Stimulated activated CD4-positive, alpha-beta T cell treated with anti-CD3 and anti-CD28 coated beads, Interleukin-4, amount 100 ng/mL, for 24 hours (primary cell): ENCODE results near the gene DLG2.

ENCODE experiments used
- DNase-seq: peaks from one replicate; pipeline ENCODE4 v3.0.0-alpha.2; 2020

Gene DLG2

GRCh38 chr11:83725728-83726127, 1901.4 kb downstream of the DLG2 start:
- DNase-seq: no peak

- DNase-seq: no peak
These were observed 1901.9 kb downstream of the DLG2 start for GRCh38 chr11:83725269-83725560.

DNA sequence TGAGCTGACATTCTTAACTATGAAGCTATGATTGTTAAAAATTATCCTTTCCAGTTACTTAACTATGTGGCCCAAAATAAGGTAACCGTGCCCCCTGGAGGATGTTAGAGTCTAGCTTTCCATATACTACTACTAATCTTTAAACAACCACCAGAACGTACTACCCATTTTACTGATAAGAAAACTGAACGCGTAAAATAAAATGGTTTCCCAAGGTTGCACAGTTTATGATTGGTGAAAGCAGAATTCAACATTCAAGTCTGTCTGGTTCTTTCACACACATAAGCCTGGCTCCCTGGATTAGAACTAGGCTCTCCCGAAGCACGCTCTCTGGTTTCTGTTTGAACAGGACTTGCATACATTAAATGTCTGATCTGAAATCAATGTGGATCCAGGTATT, 1903.1 kb downstream of the DLG2 start:
- no peak for DNase-seq

DNA sequence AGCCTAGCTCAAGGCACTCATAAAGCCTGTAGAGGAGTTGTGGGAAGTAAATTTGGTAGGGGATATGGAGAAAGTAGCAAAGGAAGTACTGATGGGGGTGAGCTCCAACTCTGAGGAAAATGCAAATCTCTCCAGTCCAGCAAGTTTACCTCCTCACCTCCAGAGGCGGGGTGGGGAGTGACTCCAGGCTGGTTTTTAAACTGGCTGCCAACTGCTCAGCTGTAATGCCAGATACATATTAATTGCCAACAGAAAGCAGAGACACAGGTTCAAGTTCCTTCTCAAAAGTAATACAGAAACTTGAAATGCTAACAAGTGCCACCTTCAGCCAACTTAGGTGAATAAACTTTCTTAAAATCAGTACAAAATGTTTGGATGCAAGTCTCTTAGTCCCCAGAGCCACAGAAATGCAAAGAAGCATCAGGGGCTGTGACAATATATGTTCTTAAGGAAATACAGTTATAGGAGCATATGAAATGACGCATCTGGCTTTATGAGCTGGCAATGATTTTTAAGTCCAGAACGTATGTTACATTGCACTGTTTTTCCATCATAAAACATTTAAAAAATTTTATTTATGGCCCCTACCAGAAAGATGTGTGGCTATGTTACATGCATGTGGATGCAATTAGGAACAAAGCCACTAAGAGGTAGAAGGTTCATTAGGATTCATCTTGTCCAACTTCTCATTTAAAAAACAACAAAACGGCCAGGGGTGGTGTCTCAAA, 1904.6 kb downstream of the DLG2 start:
- no peak for DNase-seq

GRCh38 chr11:83721263-83721662, 1905.9 kb downstream of the DLG2 start:
- DNase-seq: no peak

- DNase-seq: no peak
These were observed 1906.5 kb downstream of the DLG2 start for GRCh38 chr11:83720675-83721074.

DNA sequence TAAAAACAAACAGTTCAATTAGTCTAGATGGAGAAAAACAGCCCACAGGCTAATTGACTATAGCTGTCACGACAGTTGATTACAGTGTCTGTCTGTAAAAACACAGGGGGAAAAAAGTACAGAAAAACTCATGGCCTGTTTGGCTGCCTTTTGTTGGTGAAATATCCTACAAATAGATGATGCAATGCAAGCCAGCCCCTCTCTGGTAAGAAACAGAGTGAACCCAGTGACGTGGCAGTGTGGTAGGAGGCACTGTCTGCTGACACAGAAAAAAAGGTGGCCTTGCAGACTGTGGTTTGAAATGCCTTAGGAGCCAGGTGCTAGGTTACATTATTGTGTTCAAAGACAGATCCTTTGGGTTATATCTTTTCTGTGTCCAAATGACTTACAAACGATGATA, 1909.6 kb downstream of the DLG2 start:
- no peak for DNase-seq

- no peak for DNase-seq
These were observed 1911.1 kb downstream of the DLG2 start for GRCh38 chr11:83715927-83716535.

- DNase-seq: no peak
These were observed 1913.4 kb downstream of the DLG2 start for GRCh38 chr11:83713708-83714107.

DNA sequence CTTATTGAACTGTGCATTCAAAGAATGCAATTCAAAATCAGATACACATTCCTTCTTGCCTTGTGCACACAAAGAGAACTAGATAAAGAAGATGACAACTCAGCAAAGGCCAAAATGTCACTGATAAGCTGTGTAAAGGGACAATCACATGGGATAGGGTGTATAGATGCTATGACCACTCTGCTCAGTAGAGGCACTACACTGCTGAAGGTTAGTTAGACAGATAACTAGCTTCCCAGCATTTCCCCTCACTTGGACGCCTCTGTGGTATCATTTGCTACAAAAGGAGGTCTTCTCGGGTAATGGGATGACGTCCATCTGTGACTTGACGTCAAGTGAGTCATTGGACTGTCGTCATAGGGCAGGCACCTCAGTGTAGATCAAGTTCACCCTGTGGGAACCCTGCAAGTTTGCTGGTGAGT, 1916.0 kb downstream of the DLG2 start:
- no peak for DNase-seq

- DNase-seq: no peak
These were observed 1917.7 kb downstream of the DLG2 start for GRCh38 chr11:83709434-83709833.

GRCh38 chr11:83706566-83706965, 1920.6 kb downstream of the DLG2 start:
- DNase-seq: no peak

DNA sequence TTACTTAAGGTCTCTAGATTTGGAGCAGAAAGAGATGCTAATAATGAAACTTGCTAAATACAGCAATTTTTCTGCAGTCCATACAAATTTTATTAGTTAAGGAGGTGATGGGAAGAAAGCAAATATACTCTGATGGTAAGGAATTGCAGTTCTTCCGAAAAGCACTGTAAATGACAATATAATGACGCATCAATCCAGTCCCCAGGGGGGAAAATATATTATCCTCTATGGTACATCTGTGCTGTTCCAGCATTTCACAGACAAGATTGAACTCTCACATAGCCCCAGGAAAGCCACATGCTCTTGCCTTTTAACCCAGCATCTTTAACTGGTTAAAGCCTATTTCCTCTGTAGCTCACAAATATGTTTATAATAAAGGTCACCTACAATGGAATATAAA, 1924.3 kb downstream of the DLG2 start:
- no peak for DNase-seq

DNA sequence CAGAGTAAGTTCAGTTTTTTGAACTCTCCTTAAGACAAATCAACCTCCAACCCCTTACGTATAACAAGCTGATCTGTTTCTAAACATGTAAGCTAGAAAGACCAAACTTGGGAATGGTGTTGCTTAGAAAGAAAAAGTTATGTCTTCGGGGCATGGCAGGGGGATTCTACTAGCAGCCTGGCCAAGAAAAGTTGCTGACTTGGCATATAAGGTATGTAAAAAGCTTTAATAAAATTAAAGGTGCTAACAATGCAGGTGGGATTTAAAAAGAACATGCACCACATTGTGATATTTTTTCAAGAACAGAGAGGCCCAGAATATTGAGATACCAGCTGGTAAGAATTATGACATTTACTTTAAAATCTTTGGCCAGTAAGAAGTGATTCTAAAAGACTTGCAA, 1929.6 kb downstream of the DLG2 start:
- no peak for DNase-seq

- DNase-seq: no peak
These were observed 1932.1 kb downstream of the DLG2 start for GRCh38 chr11:83695046-83695445.

DNA sequence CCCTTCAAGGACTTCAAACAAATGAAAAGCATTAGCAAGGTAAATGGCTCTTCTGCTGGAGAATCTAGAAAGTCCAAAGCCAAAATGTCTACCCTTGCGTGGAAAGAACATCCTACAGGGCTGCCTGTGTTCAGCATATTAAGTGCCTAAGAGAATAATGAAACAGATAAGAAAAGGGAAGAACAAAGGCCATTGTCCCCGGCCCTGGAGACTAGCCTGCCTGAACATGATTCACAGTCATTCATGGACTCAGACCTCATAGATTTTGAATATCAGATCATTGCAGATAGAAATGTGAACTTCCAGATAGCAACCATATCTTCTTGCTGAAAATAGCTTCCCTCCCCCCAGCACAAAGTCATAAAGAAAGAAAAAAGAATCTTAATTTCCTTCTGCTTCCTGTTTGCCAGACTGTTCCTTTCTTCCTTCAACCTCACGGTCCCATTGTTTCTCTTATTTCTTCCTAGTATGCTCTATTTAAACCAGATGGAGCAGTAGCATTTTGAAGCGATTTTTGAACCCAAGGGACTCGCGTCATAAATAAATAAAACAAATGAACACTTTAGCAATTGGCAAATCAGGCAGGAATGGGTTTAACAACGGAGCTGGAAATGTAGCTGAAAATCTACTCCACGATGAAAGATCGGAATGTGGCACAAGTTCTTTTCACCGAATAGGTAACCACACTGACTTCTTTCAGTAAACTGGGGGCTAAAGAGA, 1932.8 kb downstream of the DLG2 start:
- DNase-seq: no peak

- no peak for DNase-seq
These were observed 1933.7 kb downstream of the DLG2 start for GRCh38 chr11:83693306-83693992.

DNA sequence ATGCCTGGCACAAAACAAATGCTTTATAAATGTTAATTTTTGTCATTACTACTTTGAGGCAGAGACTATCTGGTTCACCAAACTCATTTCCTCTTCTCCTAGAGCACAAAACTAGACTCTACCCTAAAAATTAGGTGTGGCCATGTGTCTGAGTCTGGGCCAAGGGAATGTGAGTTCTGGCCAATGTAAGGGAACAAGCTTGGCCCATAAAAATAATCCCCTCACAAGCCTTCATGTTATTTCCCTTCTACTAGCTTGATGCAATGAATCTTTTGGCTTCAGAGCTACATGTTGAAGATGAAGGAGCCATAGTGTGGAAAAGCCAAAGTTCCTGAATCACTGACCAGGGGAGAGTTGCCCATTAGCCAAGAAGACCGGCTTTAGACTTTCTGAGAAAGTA, 1934.5 kb downstream of the DLG2 start:
- DNase-seq: no peak

DNA sequence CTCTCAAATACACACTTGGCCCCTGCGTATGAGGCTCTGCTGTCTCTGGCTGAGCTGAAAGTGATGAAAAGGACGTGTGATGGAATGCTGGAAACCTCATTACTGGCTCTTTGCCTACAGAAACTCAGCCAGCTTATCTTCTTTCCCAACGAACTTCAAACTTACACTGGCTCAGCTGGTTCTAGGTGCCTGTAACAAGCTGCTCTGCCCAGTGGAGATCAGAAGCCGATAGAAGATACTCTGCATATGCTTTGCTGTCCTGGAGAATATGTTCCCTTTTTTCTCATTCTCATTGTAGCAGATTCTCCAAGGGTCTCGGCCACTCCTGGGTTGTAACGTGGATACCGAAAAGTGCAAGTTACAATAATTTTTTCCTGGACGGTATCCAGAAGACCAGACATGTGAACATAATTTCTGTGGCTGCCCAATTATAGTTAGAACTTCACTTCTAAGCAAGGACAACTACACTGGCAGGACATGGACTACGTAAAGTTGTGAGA, 1935.6 kb downstream of the DLG2 start:
- DNase-seq: no peak

DNA sequence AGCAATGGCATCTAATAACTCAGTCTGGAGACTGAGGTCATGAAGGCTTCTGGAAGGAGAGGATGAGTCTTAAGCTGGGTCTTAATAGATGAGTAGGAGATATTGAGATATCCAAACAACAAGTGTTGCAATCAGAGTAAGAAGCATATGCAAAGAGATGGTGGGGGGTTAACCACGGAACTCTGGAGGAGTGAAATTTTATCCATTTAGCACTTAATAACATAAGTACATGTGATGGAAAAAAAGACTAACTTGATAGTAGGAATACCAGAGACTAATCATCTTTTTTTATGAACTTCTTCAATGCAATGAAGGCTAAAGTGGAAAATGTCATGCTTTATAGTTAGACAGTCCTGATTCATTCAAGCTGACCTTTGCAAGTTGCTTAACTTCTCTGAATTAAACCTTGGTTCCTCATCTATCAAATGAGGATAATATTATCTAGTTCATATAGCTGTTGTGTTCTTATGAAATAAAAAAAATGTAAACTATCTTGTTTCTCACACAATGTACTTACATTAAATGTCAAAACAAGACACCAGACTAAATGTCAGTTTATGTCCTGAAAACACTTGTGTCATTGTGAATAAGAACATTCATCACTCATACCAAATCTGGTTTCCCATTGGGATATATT, 1937.9 kb downstream of the DLG2 start:
- DNase-seq: no peak

- no peak for DNase-seq
These were observed 1939.4 kb downstream of the DLG2 start for GRCh38 chr11:83687787-83688186.

DNA sequence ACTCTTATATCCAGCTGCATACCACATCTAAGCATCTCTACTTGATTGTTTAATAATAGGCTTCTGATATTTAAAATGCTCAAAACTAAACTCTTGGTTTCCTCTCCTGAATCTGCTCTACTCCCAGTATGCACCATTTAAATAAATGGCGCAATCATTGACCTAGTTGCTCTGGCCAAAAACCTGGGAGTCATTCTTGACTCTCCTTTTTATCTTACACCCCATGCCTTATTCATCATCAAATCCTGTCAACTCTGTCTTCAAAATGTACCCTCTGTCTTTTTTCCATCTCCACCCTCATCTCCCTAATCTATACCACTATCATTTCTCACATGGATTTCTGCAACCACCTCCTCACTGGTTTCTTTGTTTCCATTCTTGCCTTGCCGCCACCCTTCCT, 1941.4 kb downstream of the DLG2 start:
- no peak for DNase-seq

- no peak for DNase-seq
These were observed 1943.1 kb downstream of the DLG2 start for GRCh38 chr11:83684071-83684470.
